HEK293 (cell line): ENCODE measurements around the gene LRRN2.

ENCODE experiments used
- CTCF ChIA-PET: fragments of 350-600 bp; formaldehyde crosslinking; extraction: SDS; loops from one replicate; lab custom pipeline; 2021; ENCODE audit warnings: antibody characterized with exemption; lab: Yijun Ruan, JAX
- POLR2A ChIA-PET: fragments of 300-600 bp; formaldehyde crosslinking; extraction: SDS; loops from one replicate; lab custom pipeline; 2020; ENCODE audit warnings: antibody characterized with exemption, inconsistent platforms; lab: Yijun Ruan, JAX
- H3K27ac ChIP-seq: fragments of 200-500 bp; sonication (Bioruptor generic); 2 replicates; pipeline ENCODE4 v1.5.1; 2014; ENCODE audit warnings: low read depth, low read length, control low read depth, inconsistent platforms; ENCODE audit errors: extremely low read depth
- H3K36me3 ChIP-seq, 2 experiments: fragments of 200-500 bp in 1 of 2; sonication (Bioruptor generic) in 1 of 2; 1 replicate in 1 of 2; 2 replicates in 1 of 2; pipeline ENCODE4 v1.5.1; 2014 to 2017; ENCODE audit warnings: inconsistent platforms in 2 of 2, low read length in 2 of 2; ENCODE audit not compliant: control insufficient read depth in 2 of 2, insufficient read depth in 1 of 2
- H3K4me1 ChIP-seq: fragments of 200-500 bp; sonication (Bioruptor generic); 2 replicates; pipeline ENCODE4 v1.5.1; 2014; ENCODE audit warnings: mild to moderate bottlenecking, low read length, inconsistent platforms; ENCODE audit not compliant: control insufficient read depth, insufficient read depth
- H3K4me3 ChIP-seq: 2 replicates; pipeline ENCODE4 v1.5.1; 2011; ENCODE audit warnings: low read depth, mild to moderate bottlenecking, control low read depth, low read length, moderate library complexity
- H3K9me3 ChIP-seq: fragments of 200-500 bp; sonication (Bioruptor generic); 2 replicates; pipeline ENCODE4 v1.5.1; 2014; ENCODE audit warnings: low read depth, low read length, inconsistent platforms; ENCODE audit not compliant: control insufficient read depth, insufficient read depth
- ATF2 ChIP-seq: fragments of 450-650 bp; formaldehyde crosslinking; IDR thresholded peaks from 2 replicates; pipeline ENCODE4 v1.5.1; 2016; ENCODE audit warnings: missing biosample characterization, missing genetic modification characterization, low read depth
- BCL11A ChIP-seq: fragments of 450-650 bp; formaldehyde crosslinking; IDR thresholded peaks from 2 replicates; pipeline ENCODE4 v1.5.1; 2016; ENCODE audit warnings: low read depth, missing biosample characterization, missing genetic modification characterization
- FEZF1 ChIP-seq: fragments of 450-650 bp; formaldehyde crosslinking; IDR thresholded peaks from 2 replicates; pipeline ENCODE4 v1.5.1; 2016; ENCODE audit warnings: missing biosample characterization, missing genetic modification characterization
- GLIS1 ChIP-seq: fragments of 450-650 bp; formaldehyde crosslinking; IDR thresholded peaks from 2 replicates; pipeline ENCODE4 v1.5.1; 2016; ENCODE audit warnings: missing biosample characterization, missing genetic modification characterization
- KLF16 ChIP-seq: fragments of 450-650 bp; formaldehyde crosslinking; IDR thresholded peaks from 2 replicates; pipeline ENCODE4 v1.5.1; 2017; ENCODE audit warnings: missing biosample characterization, missing genetic modification characterization
- SCRT2 ChIP-seq: fragments of 450-650 bp; formaldehyde crosslinking; IDR thresholded peaks from 2 replicates; pipeline ENCODE4 v1.5.1; 2016; ENCODE audit warnings: missing biosample characterization, missing genetic modification characterization
- ZBTB20 ChIP-seq: fragments of 450-650 bp; formaldehyde crosslinking; IDR thresholded peaks from 2 replicates; pipeline ENCODE4 v1.5.1; 2016; ENCODE audit warnings: missing biosample characterization, missing genetic modification characterization
- ZNF19 ChIP-seq: fragments of 450-650 bp; formaldehyde crosslinking; IDR thresholded peaks from 2 replicates; pipeline ENCODE4; 2016; ENCODE audit warnings: missing biosample characterization, missing genetic modification characterization, low read depth
- ZNF423 ChIP-seq: fragments of 450-650 bp; formaldehyde crosslinking; IDR thresholded peaks from 2 replicates; pipeline ENCODE4 v1.5.1; 2016; ENCODE audit warnings: missing biosample characterization, missing genetic modification characterization
- ZNF501 ChIP-seq: fragments of 450-650 bp; formaldehyde crosslinking; IDR thresholded peaks from 2 replicates; pipeline ENCODE4 v1.5.1; 2016; ENCODE audit warnings: missing biosample characterization, missing genetic modification characterization
- ZNF580 ChIP-seq: fragments of 450-650 bp; formaldehyde crosslinking; IDR thresholded peaks from 2 replicates; pipeline ENCODE4 v1.5.1; 2016; ENCODE audit warnings: missing biosample characterization, missing genetic modification characterization
- ZNF610 ChIP-seq: fragments of 450-650 bp; formaldehyde crosslinking; IDR thresholded peaks from 2 replicates; pipeline ENCODE4 v1.5.1; 2016; ENCODE audit warnings: missing biosample characterization, missing genetic modification characterization, borderline replicate concordance
- ZNF621 ChIP-seq: fragments of 450-650 bp; formaldehyde crosslinking; IDR thresholded peaks from 2 replicates; pipeline ENCODE4 v1.5.1; 2017; ENCODE audit warnings: missing biosample characterization, missing genetic modification characterization
- ZNF670 ChIP-seq: fragments of 450-650 bp; formaldehyde crosslinking; IDR thresholded peaks from 2 replicates; pipeline ENCODE4 v1.5.1; 2016; ENCODE audit warnings: missing biosample characterization, missing genetic modification characterization, low read depth
- ZNF76 ChIP-seq: fragments of 450-650 bp; formaldehyde crosslinking; IDR thresholded peaks from 2 replicates; pipeline ENCODE4; 2016; ENCODE audit warnings: low read depth, missing biosample characterization, missing genetic modification characterization, borderline replicate concordance
- ZNF768 ChIP-seq: fragments of 450-650 bp; formaldehyde crosslinking; IDR thresholded peaks from 2 replicates; pipeline ENCODE4 v1.5.1; 2018; ENCODE audit warnings: missing biosample characterization, mild to moderate bottlenecking, missing genetic modification characterization
- ZNF777 ChIP-seq: fragments of 450-650 bp; formaldehyde crosslinking; IDR thresholded peaks from 2 replicates; pipeline ENCODE4 v1.5.1; 2017; ENCODE audit warnings: missing biosample characterization, missing genetic modification characterization, borderline replicate concordance
- ZNF791 ChIP-seq: fragments of 450-650 bp; formaldehyde crosslinking; IDR thresholded peaks from 2 replicates; pipeline ENCODE4 v1.5.1; 2016; ENCODE audit warnings: missing biosample characterization, missing genetic modification characterization
- ZSCAN4 ChIP-seq: fragments of 450-650 bp; formaldehyde crosslinking; IDR thresholded peaks from 2 replicates; pipeline ENCODE4 v1.5.1; 2017; ENCODE audit warnings: missing biosample characterization, missing genetic modification characterization
- TF ChIP-seq, protein P1 (sequence below): fragments of 450-650 bp; formaldehyde crosslinking; IDR thresholded peaks from 2 replicates; pipeline ENCODE4 v1.5.1; 2016; ENCODE audit warnings: missing biosample characterization, missing genetic modification characterization
- TF ChIP-seq, protein P2 (sequence below): fragments of 450-650 bp; formaldehyde crosslinking; IDR thresholded peaks from 2 replicates; pipeline ENCODE4 v1.5.1; 2016; ENCODE audit warnings: missing biosample characterization, missing genetic modification characterization

LRRN2 gene

DNA sequence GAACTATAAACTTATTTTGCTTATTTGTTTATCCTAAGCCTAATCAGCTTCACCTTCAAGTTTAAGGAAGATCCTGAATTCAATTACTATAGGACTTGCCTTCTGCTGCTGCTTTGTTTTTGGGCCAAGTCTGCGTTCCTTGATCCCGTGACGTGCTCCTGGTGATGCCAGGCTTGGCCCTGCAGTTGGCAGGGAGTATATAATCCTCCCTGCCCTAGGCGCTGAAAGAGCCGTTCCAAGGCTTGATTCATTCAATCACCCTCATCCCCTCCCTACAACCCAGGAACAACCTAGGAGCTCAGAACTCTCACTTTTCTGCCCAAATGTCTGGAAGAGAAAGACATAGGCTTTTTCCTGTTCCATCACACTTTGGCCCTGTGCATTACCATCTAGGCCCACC, 12.4 kb upstream of the LRRN2 start (continued):
- TF ChIP-seq ZNF423 (tag by site-specific recombination) (no peak), ZNF791 (no peak)
- TF ChIP-seq, protein P1, sequence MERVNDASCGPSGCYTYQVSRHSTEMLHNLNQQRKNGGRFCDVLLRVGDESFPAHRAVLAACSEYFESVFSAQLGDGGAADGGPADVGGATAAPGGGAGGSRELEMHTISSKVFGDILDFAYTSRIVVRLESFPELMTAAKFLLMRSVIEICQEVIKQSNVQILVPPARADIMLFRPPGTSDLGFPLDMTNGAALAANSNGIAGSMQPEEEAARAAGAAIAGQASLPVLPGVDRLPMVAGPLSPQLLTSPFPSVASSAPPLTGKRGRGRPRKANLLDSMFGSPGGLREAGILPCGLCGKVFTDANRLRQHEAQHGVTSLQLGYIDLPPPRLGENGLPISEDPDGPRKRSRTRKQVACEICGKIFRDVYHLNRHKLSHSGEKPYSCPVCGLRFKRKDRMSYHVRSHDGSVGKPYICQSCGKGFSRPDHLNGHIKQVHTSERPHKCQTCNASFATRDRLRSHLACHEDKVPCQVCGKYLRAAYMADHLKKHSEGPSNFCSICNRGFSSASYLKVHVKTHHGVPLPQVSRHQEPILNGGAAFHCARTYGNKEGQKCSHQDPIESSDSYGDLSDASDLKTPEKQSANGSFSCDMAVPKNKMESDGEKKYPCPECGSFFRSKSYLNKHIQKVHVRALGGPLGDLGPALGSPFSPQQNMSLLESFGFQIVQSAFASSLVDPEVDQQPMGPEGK (tag by site-specific recombination) = no peak
- TF ChIP-seq, all 188 proteins: peak for 0

- H3K27ac ChIP-seq = no peak overlapping the region
- H3K4me3 ChIP-seq = no peak overlapping the region
- no peaks in the 10 kb centered on the region for H3K36me3 ChIP-seq
- H3K9me3 ChIP-seq = no peaks in the 10 kb centered on the region
- H3K4me1 ChIP-seq = no peaks in the 10 kb centered on the region
- ChIA-PET CTCF (no interaction called here), POLR2A (no interaction called here)
- TF ChIP-seq ZNF501 (no peak), BCL11A (no peak), ZNF580 (tag by site-specific recombination) (no peak), ZNF76 (tag by site-specific recombination) (no peak), KLF16 (no peak), ATF2 (tag by site-specific recombination) (no peak), ZNF423 (tag by site-specific recombination) (no peak), ZNF768 (tag by site-specific recombination) (no peak), FEZF1 (no peak), SCRT2 (tag by site-specific recombination) (no peak), ZNF621 (no peak), ZNF19 (no peak), ZBTB20 (tag by site-specific recombination) (no peak), ZSCAN4 (tag by site-specific recombination) (no peak), GLIS1 (tag by site-specific recombination) (no peak), ZNF670 (tag by site-specific recombination) (no peak), ZNF610 (tag by site-specific recombination) (no peak), ZNF777 (no peak)
- TF ChIP-seq, protein P2, sequence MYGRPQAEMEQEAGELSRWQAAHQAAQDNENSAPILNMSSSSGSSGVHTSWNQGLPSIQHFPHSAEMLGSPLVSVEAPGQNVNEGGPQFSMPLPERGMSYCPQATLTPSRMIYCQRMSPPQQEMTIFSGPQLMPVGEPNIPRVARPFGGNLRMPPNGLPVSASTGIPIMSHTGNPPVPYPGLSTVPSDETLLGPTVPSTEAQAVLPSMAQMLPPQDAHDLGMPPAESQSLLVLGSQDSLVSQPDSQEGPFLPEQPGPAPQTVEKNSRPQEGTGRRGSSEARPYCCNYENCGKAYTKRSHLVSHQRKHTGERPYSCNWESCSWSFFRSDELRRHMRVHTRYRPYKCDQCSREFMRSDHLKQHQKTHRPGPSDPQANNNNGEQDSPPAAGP (tag by site-specific recombination) = no peak
- TF ChIP-seq, all 188 proteins: peak for 0
Measured at GRCh38 chr1:204696606-204697005, 11.1 kb upstream of the LRRN2 start.
